Central memory CD8-positive, alpha-beta T cell (primary cell): ENCODE data around the gene COL18A1.
"Not testable (repeated sequence)": the region's sequence is repeated elsewhere in the genome, so short reads cannot be mapped to it uniquely, and the experiment has no call there.

ENCODE experiments used
- ATAC-seq: fragments of 150-1000 bp; cut with Tn5 transposase; replicated peaks from 2 replicates; pipeline ENCODE4 v1.10.0; 2022; ENCODE audit warnings: mild to moderate bottlenecking, moderate FRiP score, moderate number of reproducible peaks; ENCODE audit not compliant: poor library complexity, severe bottlenecking; ENCODE audit errors: extremely low read depth
- DNase-seq, 2 donors: peaks; one replicate each; pipeline ENCODE4 v3.0.0; 2021; ENCODE audit warnings: low spot score in 2 of 2
- H3K27ac Mint-ChIP-seq: one replicate; pipeline ENCODE4 v1.8.0; 2022; ENCODE audit warnings: low read depth, mild to moderate bottlenecking, moderate library complexity, mixed read lengths
- H3K27me3 Mint-ChIP-seq: one replicate; pipeline ENCODE4 v1.8.0; 2022; ENCODE audit warnings: mixed read lengths
- H3K36me3 Mint-ChIP-seq: one replicate; pipeline ENCODE4 v1.8.0; 2022; ENCODE audit warnings: mild to moderate bottlenecking, moderate library complexity, mixed read lengths; ENCODE audit not compliant: insufficient read depth
- H3K4me1 Mint-ChIP-seq: one replicate; pipeline ENCODE4 v1.8.0; 2022; ENCODE audit warnings: mixed read lengths
- H3K4me3 Mint-ChIP-seq: one replicate; pipeline ENCODE4 v1.8.0; 2022; ENCODE audit warnings: mild to moderate bottlenecking, moderate library complexity, mixed read lengths
- H3K9me3 Mint-ChIP-seq: one replicate; pipeline ENCODE4 v1.8.0; 2022; ENCODE audit warnings: mixed read lengths

COL18A1 gene

DNA sequence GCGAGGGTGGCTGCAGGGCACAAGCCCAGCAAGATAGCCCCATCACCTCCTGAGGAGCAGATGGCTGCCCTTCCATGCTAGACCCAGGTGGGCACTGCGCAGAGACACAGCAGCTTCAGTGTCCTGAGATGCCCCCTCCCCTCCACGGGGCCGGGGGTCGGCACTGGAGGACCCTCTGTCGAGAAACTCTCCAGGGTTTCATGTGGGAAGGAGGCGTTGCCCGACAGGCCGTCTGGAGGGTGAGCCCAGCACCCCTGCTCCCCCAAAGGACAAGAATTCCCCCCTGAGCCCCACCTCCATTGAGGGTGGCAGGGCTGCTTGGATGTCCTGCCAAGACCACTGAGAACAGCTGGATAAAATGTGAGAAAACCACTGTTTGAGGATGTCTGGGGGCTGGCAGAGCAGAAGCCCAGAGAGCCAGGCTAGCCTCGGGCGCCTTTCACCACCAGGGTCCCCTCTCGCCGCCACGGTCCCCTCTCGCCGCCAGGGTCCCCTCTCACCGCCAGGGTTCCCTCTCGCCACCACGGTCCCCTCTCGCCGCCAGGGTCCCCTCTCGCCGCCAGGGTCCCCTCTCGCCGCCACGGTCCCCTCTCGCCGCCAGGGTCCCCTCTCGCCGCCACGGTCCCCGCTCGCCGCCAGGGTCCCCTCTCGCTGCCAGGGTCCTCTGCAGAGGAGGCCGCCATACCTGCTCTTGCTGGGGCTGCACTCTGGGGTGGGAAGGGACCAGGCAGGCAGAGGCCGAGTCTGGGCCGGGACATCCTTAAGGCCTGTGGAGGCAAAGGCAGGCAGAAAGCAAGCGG lies 93.1 kb downstream of the COL18A1 start:
- Mint-ChIP-seq H3K4me3 (no peak overlapping the region), H3K36me3 (no peaks in the 10 kb centered on the region), H3K4me1 (no peaks in the 10 kb centered on the region), H3K27me3 (no peaks in the 10 kb centered on the region), H3K9me3 (no peaks in the 10 kb centered on the region), H3K27ac (no peak overlapping the region)
- DNase-seq (no peak), ATAC-seq (no peak)

DNA sequence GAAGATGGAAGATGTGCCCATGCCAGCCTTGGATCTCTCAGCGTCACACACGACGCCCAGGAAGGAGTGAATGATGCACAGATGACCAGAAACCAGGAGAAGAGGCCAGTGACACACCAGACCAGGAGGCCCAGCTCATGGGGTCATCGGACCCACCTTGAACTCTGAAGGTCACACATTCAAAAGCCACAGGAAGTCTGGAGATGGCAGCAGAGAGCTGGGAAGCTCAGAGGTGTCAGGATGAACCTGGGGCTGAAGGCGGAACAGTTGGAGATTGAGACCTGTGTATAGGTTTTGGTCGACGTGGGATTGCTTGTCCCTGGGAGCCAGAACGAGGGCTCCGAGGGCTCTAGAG lies 93.7 kb downstream of the COL18A1 start:
- no peak for DNase-seq
- Mint-ChIP-seq H3K4me1 (no peaks in the 10 kb centered on the region), H3K27me3 (no peaks in the 10 kb centered on the region)

DNA sequence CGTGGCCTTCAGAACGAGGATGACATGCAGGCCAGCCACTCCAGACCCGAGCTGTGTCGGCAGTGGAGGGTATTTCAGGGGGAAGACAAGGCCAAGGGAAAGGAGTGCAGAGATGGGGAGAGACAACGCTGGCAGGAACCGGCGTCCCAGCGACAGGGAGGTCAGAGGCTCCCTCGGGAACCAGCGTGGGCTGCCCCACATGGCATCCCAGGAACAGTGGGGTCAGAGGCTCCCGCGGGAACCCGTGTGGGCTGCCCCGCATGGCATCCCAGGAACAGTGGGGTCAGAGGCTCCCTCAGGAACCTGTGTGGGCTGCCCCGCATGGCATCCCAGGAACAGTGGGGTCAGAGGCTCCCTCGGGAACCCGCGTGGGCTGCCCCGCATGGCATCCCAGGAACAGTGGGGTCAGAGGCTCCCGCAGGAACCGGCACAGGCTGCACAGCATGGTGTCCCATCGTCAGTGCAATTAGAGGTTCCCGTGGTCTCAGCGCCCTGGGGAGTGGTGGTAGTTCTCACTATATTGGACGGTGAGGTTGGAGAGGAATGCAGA lies 94.3 kb downstream of the COL18A1 start:
- Mint-ChIP-seq H3K4me1 (no peaks in the 10 kb centered on the region), H3K27me3 (no peaks in the 10 kb centered on the region), H3K4me3 (no peak overlapping the region), H3K36me3 (no peaks in the 10 kb centered on the region), H3K9me3 (no peaks in the 10 kb centered on the region), H3K27ac (no peak overlapping the region)
- ATAC-seq (no peak), DNase-seq (no peak)

More for the DNA sequence above, 93.7 kb downstream of the COL18A1 start:
- no peak for ATAC-seq
- H3K36me3 Mint-ChIP-seq = no peaks in the 10 kb centered on the region
- H3K9me3 Mint-ChIP-seq = no peaks in the 10 kb centered on the region
- H3K27ac Mint-ChIP-seq = no peak overlapping the region
- H3K4me3 Mint-ChIP-seq = no peak overlapping the region

DNA sequence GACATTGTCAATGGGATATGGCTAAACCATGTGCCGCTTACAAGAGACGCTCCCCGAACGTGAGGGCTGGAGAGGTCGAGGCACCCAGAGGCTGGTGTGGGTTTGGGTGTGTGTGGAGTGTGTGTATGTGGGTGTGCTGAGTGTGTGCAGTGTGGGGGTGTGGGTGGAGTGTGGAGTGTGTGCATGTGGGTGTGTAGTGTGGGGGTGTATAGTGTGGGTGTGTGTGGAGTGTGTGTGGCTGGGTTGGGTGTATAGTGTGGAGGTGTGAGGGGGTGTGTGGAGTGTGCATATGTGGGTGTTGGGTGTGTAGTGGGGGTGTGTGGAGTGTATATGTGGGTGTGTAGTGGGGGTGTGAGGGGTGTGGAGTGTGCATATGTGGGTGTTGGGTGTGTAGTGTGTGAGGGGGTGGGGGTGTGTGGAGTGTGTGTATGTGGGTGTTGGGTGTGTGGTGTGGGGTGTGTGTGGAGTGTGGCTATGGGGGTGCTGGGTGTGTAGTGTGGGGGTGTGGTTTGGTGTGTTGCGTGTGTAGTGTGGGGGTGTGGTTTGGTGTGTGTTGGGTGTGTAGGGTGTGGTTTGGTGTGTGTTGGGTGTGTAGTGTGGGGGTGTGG lies 95.1 kb downstream of the COL18A1 start:
- no peaks in the 10 kb centered on the region for H3K36me3 Mint-ChIP-seq
- DNase-seq = no peak
- H3K27me3 Mint-ChIP-seq = no peaks in the 10 kb centered on the region
- H3K4me1 Mint-ChIP-seq = no peaks in the 10 kb centered on the region
- no peaks in the 10 kb centered on the region for H3K9me3 Mint-ChIP-seq
- no peak for ATAC-seq
- no peak overlapping the region for H3K27ac Mint-ChIP-seq
- H3K4me3 Mint-ChIP-seq = no peak overlapping the region

DNA sequence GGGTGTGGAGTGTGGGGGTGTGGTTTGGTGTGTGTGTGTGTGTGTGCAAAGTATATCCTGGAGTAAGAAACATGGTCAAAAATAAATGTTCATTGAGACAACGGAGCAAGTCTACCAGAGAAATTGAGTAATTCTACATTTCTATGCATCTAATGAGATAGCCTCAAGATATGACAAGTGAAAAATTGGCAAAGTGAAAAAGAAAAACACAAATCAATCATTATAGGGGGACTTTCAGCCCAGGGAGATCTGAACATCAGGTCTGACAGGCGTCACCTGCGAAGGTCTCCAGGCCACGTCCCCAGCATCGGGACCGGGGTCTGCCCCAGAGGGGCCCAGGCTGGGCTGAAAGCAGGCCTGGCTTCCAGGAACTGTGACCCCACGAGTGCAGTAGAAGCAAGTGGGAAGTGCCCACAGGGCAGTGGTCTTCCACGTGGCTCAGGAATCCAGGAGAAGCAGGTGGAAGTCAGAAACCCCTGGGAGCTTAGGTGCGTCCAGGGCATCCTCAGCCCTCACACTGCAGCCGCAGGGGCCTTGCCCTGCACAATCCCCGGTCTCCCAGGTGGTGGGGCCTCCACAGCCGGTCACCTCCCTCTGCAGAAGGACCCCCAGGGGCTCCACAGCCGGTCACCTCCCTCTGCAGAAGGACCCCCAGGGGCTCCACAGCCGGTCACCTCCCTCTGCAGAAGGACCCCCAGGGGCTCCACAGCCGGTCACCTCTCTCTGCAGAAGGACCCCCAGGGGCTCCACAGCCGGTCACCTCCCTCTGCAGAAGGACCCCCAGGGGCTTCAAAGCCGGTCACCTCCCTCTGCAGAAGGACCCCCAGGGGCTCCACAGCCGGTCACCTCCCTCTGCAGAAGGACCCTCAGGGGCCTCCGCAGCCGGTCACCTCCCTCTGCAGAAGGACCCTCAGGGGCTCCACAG lies 96.4 kb downstream of the COL18A1 start:
- H3K9me3 Mint-ChIP-seq, H3K27me3 Mint-ChIP-seq, H3K4me1 Mint-ChIP-seq, H3K4me3 Mint-ChIP-seq, H3K27ac Mint-ChIP-seq, ATAC-seq, DNase-seq, H3K36me3 Mint-ChIP-seq: not testable (repeated sequence)

DNA sequence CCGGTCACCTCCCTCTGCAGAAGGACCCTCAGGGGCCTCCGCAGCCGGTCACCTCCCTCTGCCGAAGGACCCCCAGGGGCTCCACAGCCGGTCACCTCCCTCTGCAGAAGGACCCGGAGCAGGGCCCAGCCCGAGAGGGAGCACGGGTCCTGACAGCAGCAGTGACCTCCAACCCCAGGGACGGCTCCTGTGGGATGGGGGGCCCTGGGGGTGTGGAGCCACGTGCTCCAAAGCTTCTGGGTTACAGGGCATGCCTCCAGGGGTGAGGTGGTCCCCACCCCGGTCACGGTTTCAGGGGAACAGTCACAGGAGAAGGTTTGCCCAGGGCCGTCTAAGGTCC lies 97.0 kb downstream of the COL18A1 start:
- DNase-seq = no peak
- Mint-ChIP-seq H3K4me1 (no peaks in the 10 kb centered on the region), H3K27me3 (no peaks in the 10 kb centered on the region), H3K36me3 (no peaks in the 10 kb centered on the region), H3K27ac (no peak overlapping the region), H3K4me3 (no peak overlapping the region), H3K9me3 (no peaks in the 10 kb centered on the region)
- no peak for ATAC-seq

DNA sequence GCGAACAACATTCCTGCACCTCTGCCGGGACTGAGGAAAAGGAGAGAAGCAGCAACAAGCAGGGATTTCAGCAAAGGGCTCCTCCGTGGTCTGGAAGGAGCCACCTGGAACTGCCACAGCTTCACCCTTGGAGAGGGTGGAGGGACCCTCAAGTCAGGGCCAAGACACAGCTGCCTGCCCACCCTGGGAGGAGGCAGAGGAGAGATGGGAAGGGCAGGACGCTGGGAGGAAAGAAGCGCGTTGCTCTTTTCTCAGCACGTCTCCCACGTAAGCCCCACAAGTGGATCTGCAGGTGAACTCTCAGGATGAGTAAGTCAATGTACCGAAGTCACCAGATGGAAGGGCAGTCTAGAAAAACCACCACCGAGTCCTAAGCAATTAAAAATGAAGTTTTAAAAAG lies 97.6 kb downstream of the COL18A1 start:
- Mint-ChIP-seq H3K4me3 (no peak overlapping the region), H3K36me3 (no peaks in the 10 kb centered on the region), H3K4me1 (no peaks in the 10 kb centered on the region), H3K27ac (no peak overlapping the region), H3K9me3 (no peaks in the 10 kb centered on the region), H3K27me3 (no peaks in the 10 kb centered on the region)
- DNase-seq = no peak
- ATAC-seq = no peak

DNA sequence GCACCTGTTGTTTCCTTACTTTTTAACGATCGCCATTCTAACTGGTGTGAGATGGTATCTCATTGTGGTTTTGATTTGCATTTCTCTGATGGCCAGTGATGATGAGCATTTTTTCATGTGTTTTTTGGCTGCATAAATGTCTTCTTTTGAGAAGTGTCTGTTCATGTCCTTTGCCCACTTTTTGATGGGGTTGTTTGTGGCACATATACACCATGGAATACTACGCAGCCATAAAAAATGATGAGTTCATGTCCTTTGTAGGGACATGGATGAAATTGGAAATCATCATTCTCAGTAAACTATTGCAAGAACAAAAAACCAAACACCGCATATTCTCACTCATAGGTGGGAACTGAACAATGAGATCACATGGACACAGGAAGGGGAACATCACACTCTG lies 98.3 kb downstream of the COL18A1 start:
- not testable (repeated sequence) for H3K27me3 Mint-ChIP-seq, DNase-seq, H3K4me3 Mint-ChIP-seq, ATAC-seq, H3K4me1 Mint-ChIP-seq, H3K36me3 Mint-ChIP-seq, H3K27ac Mint-ChIP-seq, H3K9me3 Mint-ChIP-seq

DNA sequence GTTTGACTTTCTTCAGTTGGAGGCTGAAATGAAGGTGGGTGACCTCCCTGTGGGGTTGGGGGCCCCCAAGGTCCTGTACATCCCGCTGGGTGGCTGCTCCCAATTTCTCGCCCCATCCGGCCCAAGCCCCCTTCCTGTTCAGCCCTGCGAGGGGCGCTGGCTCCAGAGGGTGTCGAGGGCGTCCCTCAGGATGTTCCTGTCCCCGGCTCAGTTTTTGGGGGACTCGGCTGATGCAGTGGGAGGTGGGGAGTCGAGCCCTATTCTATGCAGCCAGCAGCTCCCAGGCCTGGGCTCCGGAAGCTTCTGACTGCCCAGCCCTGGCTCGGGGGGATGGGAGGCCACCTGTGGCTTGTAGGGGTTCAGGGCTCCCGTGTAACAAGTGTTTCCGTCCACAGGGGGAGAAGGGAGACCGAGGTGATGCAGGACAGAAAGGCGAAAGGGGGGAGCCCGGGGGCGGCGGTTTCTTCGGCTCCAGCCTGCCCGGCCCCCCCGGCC lies 99.1 kb downstream of the COL18A1 start:
- Mint-ChIP-seq H3K27ac (no peak overlapping the region), H3K4me3 (no peak overlapping the region), H3K36me3 (no peaks in the 10 kb centered on the region), H3K9me3 (no peaks in the 10 kb centered on the region), H3K27me3 (no peaks in the 10 kb centered on the region), H3K4me1 (no peaks in the 10 kb centered on the region)
- ATAC-seq = no peak
- no peak for DNase-seq

DNA sequence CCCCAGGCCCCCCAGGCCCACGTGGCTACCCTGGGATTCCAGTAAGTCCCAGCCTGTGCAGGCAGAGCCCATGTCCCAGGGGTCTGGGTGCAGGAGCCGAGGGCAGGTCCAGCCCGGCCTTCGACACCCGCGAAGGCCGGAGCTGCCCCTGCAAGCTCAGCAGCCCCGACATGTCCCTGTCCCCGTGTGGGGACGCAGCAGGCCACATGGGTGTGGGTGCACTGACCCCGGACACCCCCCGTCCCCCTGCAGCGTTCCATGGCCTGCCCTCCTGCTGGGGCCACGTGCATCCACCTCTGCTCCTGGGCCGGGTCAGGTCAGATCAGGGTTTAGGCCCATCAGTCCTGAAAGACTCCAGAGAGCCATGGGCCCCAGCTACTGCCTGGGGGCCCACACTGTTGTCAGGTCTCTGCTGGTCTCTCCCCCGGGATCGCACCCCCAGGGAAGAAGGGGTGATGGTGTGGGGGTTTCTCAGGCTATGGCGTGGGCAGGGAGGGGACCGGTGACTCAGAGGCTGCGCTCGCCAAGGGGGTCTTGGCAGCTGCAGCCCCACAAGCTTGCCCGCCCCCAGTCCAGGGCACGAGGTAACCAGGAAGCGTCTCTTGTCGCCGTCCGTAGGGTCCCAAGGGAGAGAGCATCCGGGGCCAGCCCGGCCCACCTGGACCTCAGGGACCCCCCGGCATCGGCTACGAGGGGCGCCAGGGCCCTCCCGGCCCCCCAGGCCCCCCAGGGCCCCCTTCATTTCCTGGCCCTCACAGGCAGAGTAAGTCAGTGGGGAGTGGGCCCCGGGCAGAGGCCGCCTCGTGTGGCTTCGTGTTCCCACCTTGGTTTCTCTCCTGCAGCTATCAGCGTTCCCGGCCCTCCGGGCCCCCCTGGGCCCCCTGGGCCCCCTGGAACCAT lies 99.8 kb downstream of the COL18A1 start:
- Mint-ChIP-seq H3K9me3 (no peaks in the 10 kb centered on the region), H3K36me3 (no peaks in the 10 kb centered on the region), H3K4me3 (no peak overlapping the region), H3K4me1 (no peaks in the 10 kb centered on the region), H3K27me3 (no peaks in the 10 kb centered on the region), H3K27ac (no peak overlapping the region)
- DNase-seq (no peak), ATAC-seq (no peak)

DNA sequence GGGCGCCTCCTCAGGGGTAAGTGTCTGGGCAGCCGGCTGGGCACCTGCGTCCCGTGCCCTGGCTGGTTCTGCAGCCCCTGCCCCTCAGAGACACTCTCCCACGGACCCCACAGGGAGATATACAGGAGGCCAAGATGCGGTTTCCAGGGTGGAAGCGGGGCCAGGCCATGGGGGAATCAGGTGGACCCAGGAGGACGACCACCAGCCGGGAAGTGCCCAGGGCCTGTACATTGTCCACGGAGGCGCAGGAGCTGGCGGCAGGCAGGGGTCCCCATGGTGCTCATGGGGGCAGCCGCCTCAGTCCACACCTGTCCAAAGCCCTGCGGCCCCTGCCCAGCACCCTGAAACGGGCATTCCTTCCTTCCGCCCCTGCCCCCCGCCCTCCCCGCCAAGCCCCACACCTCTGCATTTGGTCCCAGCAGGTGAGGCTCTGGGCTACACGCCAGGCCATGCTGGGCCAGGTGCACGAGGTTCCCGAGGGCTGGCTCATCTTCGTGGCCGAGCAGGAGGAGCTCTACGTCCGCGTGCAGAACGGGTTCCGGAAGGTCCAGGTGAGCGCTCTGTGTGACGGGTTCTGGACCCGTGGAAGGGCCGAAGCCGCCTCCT lies 100.6 kb downstream of the COL18A1 start:
- Mint-ChIP-seq H3K9me3 (no peaks in the 10 kb centered on the region), H3K4me3 (no peak overlapping the region), H3K36me3 (no peaks in the 10 kb centered on the region), H3K4me1 (no peaks in the 10 kb centered on the region), H3K27ac (no peak overlapping the region), H3K27me3 (no peaks in the 10 kb centered on the region)
- ATAC-seq (no peak), DNase-seq (no peak)
